Choroid plexus epithelial cell (primary cell): ENCODE data around the gene RNF175.

Source experiments
- DNase-seq: peaks from one replicate; pipeline ENCODE4 v3.0.0-alpha.2; 2010; ENCODE audit warnings: low read depth
- H3K4me3 ChIP-seq: 2 replicates; pipeline ENCODE4 v1.5.1; 2011; ENCODE audit warnings: low read depth, mild to moderate bottlenecking, control low read depth, low read length, moderate library complexity
- CTCF ChIP-seq: conservative IDR thresholded peaks from 2 replicates; pipeline ENCODE4 v1.5.1; 2011; ENCODE audit warnings: low read depth, mild to moderate bottlenecking, control low read depth, inconsistent platforms, low read length, moderate library complexity

RNF175 gene

GRCh38 chr4:153724606-153725005 is 35.2 kb downstream of the RNF175 start:
- DNase-seq = no peak
- TF ChIP-seq CTCF = no peak
- no peak overlapping the region for H3K4me3 ChIP-seq

GRCh38 chr4:153722036-153722435 is 37.8 kb downstream of the RNF175 start:
- DNase-seq = no peak
- H3K4me3 ChIP-seq = no peak overlapping the region
- TF ChIP-seq CTCF = no peak

GRCh38 chr4:153713866-153714646 is 45.8 kb downstream of the RNF175 start:
- peak; percentile 30 for DNase-seq

DNA sequence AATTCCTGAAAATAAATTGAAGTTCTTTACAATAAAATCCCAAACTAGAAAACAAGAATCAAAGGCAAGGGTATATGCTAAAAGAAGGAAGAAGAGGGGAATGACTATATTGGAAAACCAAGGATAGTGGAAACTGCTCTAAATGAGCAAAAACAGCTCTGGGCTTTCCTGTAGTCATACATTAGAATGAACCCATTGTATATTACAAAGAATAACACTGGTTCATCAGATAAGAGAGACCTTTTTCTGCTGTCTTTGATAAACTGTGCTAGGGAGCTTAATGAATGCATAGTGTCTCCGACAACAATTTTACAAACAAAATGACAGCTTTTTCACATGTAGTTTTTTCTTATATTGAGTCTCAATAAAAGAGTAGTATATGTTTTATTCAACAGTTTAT is 49.1 kb downstream of the RNF175 start:
- H3K4me3 ChIP-seq = no peak overlapping the region
- no peak for TF ChIP-seq CTCF
- DNase-seq = no peak

More at GRCh38 chr4:153713866-153714646, 45.8 kb downstream of the RNF175 start:
- TF ChIP-seq CTCF = no peak
- H3K4me3 ChIP-seq = no peak overlapping the region

- no peak overlapping the region for H3K4me3 ChIP-seq
These were observed 53.3 kb downstream of the RNF175 start for GRCh38 chr4:153706519-153706918.

DNA sequence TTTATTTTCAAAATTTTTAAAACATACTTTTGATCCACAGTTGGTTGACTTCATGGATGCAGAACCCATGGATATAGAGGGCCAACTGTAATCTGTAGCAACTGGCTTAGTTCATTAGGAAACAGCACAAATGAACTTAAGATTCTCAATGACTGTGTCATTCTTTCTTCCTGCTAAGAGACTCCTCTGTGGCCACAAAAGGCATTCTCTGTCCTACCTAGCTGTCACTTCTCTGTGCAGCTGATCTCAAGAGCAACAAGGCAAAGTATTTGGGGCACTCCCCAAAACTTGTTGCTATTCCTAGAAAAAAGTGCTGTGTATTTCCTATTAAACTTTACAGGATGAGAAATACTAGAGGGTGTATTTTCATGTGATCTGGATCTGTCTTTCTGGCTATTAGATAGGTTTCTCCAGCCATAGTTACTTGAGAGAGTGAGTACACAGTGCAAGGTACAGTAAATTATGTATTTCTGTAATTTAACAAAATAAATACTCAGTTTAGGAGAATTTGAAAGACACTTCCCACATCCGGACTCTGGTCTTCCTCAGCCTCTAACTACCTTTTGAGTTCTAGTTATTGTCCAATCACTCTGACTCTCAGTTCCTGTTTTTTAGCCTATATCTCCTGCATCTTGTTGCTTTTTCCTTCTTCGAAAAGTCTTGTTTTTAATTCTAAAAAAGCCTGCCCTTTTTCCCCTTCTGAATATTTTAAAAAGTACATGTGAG is 53.9 kb downstream of the RNF175 start:
- DNase-seq = no peak
- H3K4me3 ChIP-seq = no peak overlapping the region
- TF ChIP-seq CTCF = no peak

More at GRCh38 chr4:153706519-153706918, 53.3 kb downstream of the RNF175 start:
- TF ChIP-seq CTCF = no peak
- no peak for DNase-seq
